Stomach smooth muscle (tissue), 2 donors: Measurements from ENCODE around the gene PKLR.
"Not testable (repeated sequence)": the region's sequence is repeated elsewhere in the genome, so short reads cannot be mapped to it uniquely, and the experiment has no call there.

Experiments used
- H3K27ac ChIP-seq: one replicate; pipeline ENCODE4 v1.7.0; 2013; ENCODE audit warnings: mild to moderate bottlenecking, low read length, inconsistent platforms
- H3K27me3 ChIP-seq, 2 donors: one replicate each; pipeline ENCODE4 v1.7.0; 2013; ENCODE audit warnings: low read length in 2 of 2; ENCODE audit not compliant: insufficient read depth in 2 of 2, control insufficient read depth in 1 of 2
- H3K36me3 ChIP-seq, 2 donors: one replicate each; pipeline ENCODE4 v1.7.0; 2013; ENCODE audit warnings: low read length in 2 of 2; ENCODE audit not compliant: control insufficient read depth in 2 of 2, insufficient read depth in 2 of 2
- H3K4me1 ChIP-seq: one replicate; pipeline ENCODE4 v1.7.0; 2013; ENCODE audit warnings: low read length; ENCODE audit not compliant: control insufficient read depth, insufficient read depth
- H3K4me3 ChIP-seq, 2 donors: one replicate each; pipeline ENCODE4 v1.7.0; 2013; ENCODE audit warnings: low read length in 2 of 2
- H3K9ac ChIP-seq, 2 donors: one replicate each; pipeline ENCODE4 v1.7.0; 2013; ENCODE audit warnings: low read length in 2 of 2, mild to moderate bottlenecking in 1 of 2
- H3K9me3 ChIP-seq, 2 donors: one replicate each; pipeline ENCODE4 v1.7.0; 2013; ENCODE audit warnings: low read length in 2 of 2; ENCODE audit not compliant: control insufficient read depth in 2 of 2
- donor health status: healthy.
- donor health status: Pancreatic carcinoma.

PKLR gene

GRCh38 chr1:155297384-155297783 is 3.9 kb downstream of the PKLR start:
- no peaks in the 10 kb centered on the region for H3K9me3 ChIP-seq
- H3K36me3 ChIP-seq: no peaks in the 10 kb centered on the region
- no peak overlapping the region for H3K9ac ChIP-seq

GRCh38 chr1:155296661-155297060 is 4.6 kb downstream of the PKLR start:
- H3K9ac ChIP-seq: no peak overlapping the region
- H3K27me3 ChIP-seq: peaks cover 18 to 27% of the 10 kb centered on the region in 2 donors
- H3K4me3 ChIP-seq: no peak overlapping the region
- H3K27ac ChIP-seq: no peak overlapping the region
- no peaks in the 10 kb centered on the region for H3K36me3 ChIP-seq
- no peaks in the 10 kb centered on the region for H3K9me3 ChIP-seq
- no peaks in the 10 kb centered on the region for H3K4me1 ChIP-seq

More at GRCh38 chr1:155297384-155297783, 3.9 kb downstream of the PKLR start:
- H3K27me3 ChIP-seq: peaks cover 18 to 27% of the 10 kb centered on the region in 2 donors
- no peaks in the 10 kb centered on the region for H3K4me1 ChIP-seq
- H3K27ac ChIP-seq: no peak overlapping the region
- no peak overlapping the region for H3K4me3 ChIP-seq

GRCh38 chr1:155295942-155296267 is 5.3 kb downstream of the PKLR start:
- peaks cover 18 to 27% of the 10 kb centered on the region in 2 donors for H3K27me3 ChIP-seq
- H3K9ac ChIP-seq: no peak overlapping the region
- H3K4me1 ChIP-seq: no peaks in the 10 kb centered on the region
- H3K36me3 ChIP-seq: no peaks in the 10 kb centered on the region
- H3K4me3 ChIP-seq: no peak overlapping the region
- no peaks in the 10 kb centered on the region for H3K9me3 ChIP-seq
- H3K27ac ChIP-seq: no peak overlapping the region

GRCh38 chr1:155295183-155295941 is 5.9 kb downstream of the PKLR start:
- peaks cover 18 to 27% of the 10 kb centered on the region in 2 donors for H3K27me3 ChIP-seq

GRCh38 chr1:155294520-155295182 is 6.6 kb downstream of the PKLR start:
- Histone ChIP-seq H3K27ac (no peak overlapping the region), H3K27me3 (peaks cover 18 to 27% of the 10 kb centered on the region in 2 donors), H3K4me3 (no peak overlapping the region), H3K9me3 (no peaks in the 10 kb centered on the region), H3K36me3 (no peaks in the 10 kb centered on the region), H3K9ac (no peak overlapping the region), H3K4me1 (no peaks in the 10 kb centered on the region)

More at GRCh38 chr1:155295183-155295941, 5.9 kb downstream of the PKLR start:
- Histone ChIP-seq H3K9me3 (no peaks in the 10 kb centered on the region), H3K9ac (no peak overlapping the region), H3K4me1 (no peaks in the 10 kb centered on the region), H3K4me3 (no peak overlapping the region), H3K27ac (no peak overlapping the region), H3K36me3 (no peaks in the 10 kb centered on the region)

GRCh38 chr1:155293086-155293749 is 8.0 kb downstream of the PKLR start:
- no peak overlapping the region for H3K9ac ChIP-seq
- H3K9me3 ChIP-seq: no peaks in the 10 kb centered on the region
- no peak overlapping the region for H3K4me3 ChIP-seq
- no peak overlapping the region for H3K27ac ChIP-seq
- peaks cover 18 to 27% of the 10 kb centered on the region in 2 donors for H3K27me3 ChIP-seq
- no peaks in the 10 kb centered on the region for H3K4me1 ChIP-seq
- H3K36me3 ChIP-seq: no peaks in the 10 kb centered on the region

GRCh38 chr1:155291006-155291405 is 10.2 kb downstream of the PKLR start:
- peaks cover 18% of the 10 kb centered on the region in 2 donors for H3K27me3 ChIP-seq
- H3K4me3 ChIP-seq, H3K36me3 ChIP-seq, H3K27ac ChIP-seq, H3K4me1 ChIP-seq, H3K9me3 ChIP-seq, H3K9ac ChIP-seq: not testable (repeated sequence)

GRCh38 chr1:155287987-155288543 is 13.2 kb downstream of the PKLR start:
- no peak overlapping the region for H3K4me3 ChIP-seq
- no peaks in the 10 kb centered on the region for H3K36me3 ChIP-seq
- H3K9ac ChIP-seq: no peak overlapping the region
- no peaks in the 10 kb centered on the region for H3K9me3 ChIP-seq
- no peaks in the 10 kb centered on the region for H3K27me3 ChIP-seq
- no peaks in the 10 kb centered on the region for H3K4me1 ChIP-seq
- H3K27ac ChIP-seq: no peak overlapping the region

GRCh38 chr1:155286544-155286943 is 14.7 kb downstream of the PKLR start:
- no peaks in the 10 kb centered on the region for H3K36me3 ChIP-seq
- H3K27ac ChIP-seq: no peak overlapping the region
- H3K9me3 ChIP-seq: no peaks in the 10 kb centered on the region
- H3K4me3 ChIP-seq: no peak overlapping the region
- H3K27me3 ChIP-seq: no peaks in the 10 kb centered on the region
- no peaks in the 10 kb centered on the region for H3K4me1 ChIP-seq
- no peak overlapping the region for H3K9ac ChIP-seq

- Histone ChIP-seq H3K4me3 (no peak overlapping the region), H3K36me3 (no peaks in the 10 kb centered on the region), H3K4me1 (no peaks in the 10 kb centered on the region), H3K27me3 (no peaks in the 10 kb centered on the region), H3K9me3 (no peaks in the 10 kb centered on the region), H3K9ac (no peak overlapping the region), H3K27ac (no peak overlapping the region)
These were observed 15.6 kb downstream of the PKLR start for GRCh38 chr1:155285631-155286044.
